ENCODE measurements around the gene RNF213.

Gene RNF213

GRCh38 chr17:80441598-80442322 is 181.1 kb downstream of the RNF213 start:
- TF ChIP-seq CTCF (IDR thresholded peaks at IDR 0.05; ENCODE audit: control extremely low read depth, extremely low read depth, low read depth, missing control alignments) = no peak
- ChIA-PET CTCF (interaction anchor here (1.9 kb wide), 1 partner anchor 13 kb away, joined by 7 read pairs; no protein-coding TSS in a partner anchor), POLR2A (no interaction called here)
- no peak for DNase-seq (ENCODE audit: extremely low spot score)

GRCh38 chr17:80442323-80442659 is 181.6 kb downstream of the RNF213 start:
- ChIA-PET POLR2A (no interaction called here), CTCF (interaction anchor here (1.9 kb wide), 1 partner anchor 13 kb away, joined by 7 read pairs; no protein-coding TSS in a partner anchor)
- no peak for TF ChIP-seq CTCF (IDR thresholded peaks at IDR 0.05; ENCODE audit: control extremely low read depth, extremely low read depth, low read depth, missing control alignments)

GRCh38 chr17:80442764-80443163 is 182.1 kb downstream of the RNF213 start:
- no peak for DNase-seq (ENCODE audit: extremely low spot score)
- CTCF ChIA-PET = interaction anchor here (1.9 kb wide), 1 partner anchor 12 kb away, joined by 7 read pairs; no protein-coding TSS in a partner anchor
- no peak for TF ChIP-seq CTCF (IDR thresholded peaks at IDR 0.05; ENCODE audit: control extremely low read depth, extremely low read depth, low read depth, missing control alignments)
- POLR2A ChIA-PET = no interaction called here

More at GRCh38 chr17:80442323-80442659, 181.6 kb downstream of the RNF213 start:
- DNase-seq (ENCODE audit: extremely low spot score) = no peak

- CTCF ChIA-PET = no interaction called here
- POLR2A ChIA-PET = no interaction called here
- no peak for DNase-seq (ENCODE audit: extremely low spot score)
- TF ChIP-seq CTCF (IDR thresholded peaks at IDR 0.05; ENCODE audit: control extremely low read depth, extremely low read depth, low read depth, missing control alignments) = no peak
These were observed 182.8 kb downstream of the RNF213 start for GRCh38 chr17:80443498-80443897.

GRCh38 chr17:80443916-80444643 is 183.4 kb downstream of the RNF213 start:
- DNase-seq (ENCODE audit: extremely low spot score) = no peak
- ChIA-PET POLR2A (no interaction called here), CTCF (no interaction called here)
- no peak for TF ChIP-seq CTCF (IDR thresholded peaks at IDR 0.05; ENCODE audit: control extremely low read depth, extremely low read depth, low read depth, missing control alignments)

- no peak for TF ChIP-seq CTCF (IDR thresholded peaks at IDR 0.05; ENCODE audit: control extremely low read depth, extremely low read depth, low read depth, missing control alignments)
- ChIA-PET POLR2A (no interaction called here), CTCF (no interaction called here)
- no peak for DNase-seq (ENCODE audit: extremely low spot score)
These were observed 184.0 kb downstream of the RNF213 start for GRCh38 chr17:80444644-80444979.

Measured in GM10248 (cell line).